Neutrophil (primary cell): ENCODE results near the gene LIN52.

Source experiments
- H3K27ac ChIP-seq: fragments of 200-600 bp; sonication (generic); 2 replicates; pipeline ENCODE4 v1.5.1; 2016; ENCODE audit warnings: mild to moderate bottlenecking, moderate library complexity
- H3K27me3 ChIP-seq: fragments of 200-600 bp; sonication (generic); 2 replicates; pipeline ENCODE4 v1.6.0; 2016; ENCODE audit warnings: mild to moderate bottlenecking
- H3K36me3 ChIP-seq: fragments of 200-600 bp; sonication (generic); 2 replicates; pipeline ENCODE4 v1.5.1; 2017
- H3K4me1 ChIP-seq, 2 experiments: fragments of 200-600 bp in 1 of 2; sonication (generic) in 1 of 2; 1 replicate in 1 of 2; 2 replicates in 1 of 2; pipeline versions ENCODE4 v1.5.1 to v1.6.1; 2013 to 2016; ENCODE audit warnings: low read depth in 1 of 2, low read length in 1 of 2, mild to moderate bottlenecking in 1 of 2, moderate library complexity in 1 of 2; ENCODE audit not compliant: control insufficient read depth in 1 of 2, insufficient read depth in 1 of 2
- H3K4me3 ChIP-seq, 2 experiments: fragments of 200-600 bp in 1 of 2; sonication (generic) in 1 of 2; 1 replicate in 1 of 2; 2 replicates in 1 of 2; pipeline ENCODE4 v1.5.1; 2013 to 2016; ENCODE audit warnings: low read depth in 1 of 2, low read length in 1 of 2, mild to moderate bottlenecking in 1 of 2, moderate library complexity in 1 of 2
- H3K9me3 ChIP-seq: fragments of 200-600 bp; sonication (generic); 2 replicates; pipeline ENCODE4 v1.5.1; 2016
- CTCF ChIP-seq: fragments of 200-600 bp; sonication (generic); IDR thresholded peaks from 2 replicates; pipeline ENCODE4 v1.5.1; 2016; ENCODE audit warnings: antibody characterized with exemption

LIN52 gene

GRCh38 chr14:74205882-74206281 is 121.1 kb downstream of the LIN52 start:
- H3K4me1 ChIP-seq = peaks cover 0 to 6% of the 10 kb centered on the region in 2 experiments
- no peak overlapping the region for H3K4me3 ChIP-seq
- H3K9me3 ChIP-seq = no peaks in the 10 kb centered on the region
- peaks cover 7% of the 10 kb centered on the region for H3K36me3 ChIP-seq
- TF ChIP-seq CTCF = no peak
- H3K27me3 ChIP-seq = peaks cover 33% of the 10 kb centered on the region
- H3K27ac ChIP-seq = no peak overlapping the region

GRCh38 chr14:74207943-74208342 is 123.2 kb downstream of the LIN52 start:
- Histone ChIP-seq H3K27ac (no peak overlapping the region), H3K4me3 (no peak overlapping the region), H3K9me3 (no peaks in the 10 kb centered on the region), H3K36me3 (peaks cover 7% of the 10 kb centered on the region), H3K27me3 (peaks cover 40% of the 10 kb centered on the region), H3K4me1 (peaks cover 0 to 3% of the 10 kb centered on the region in 2 experiments)
- TF ChIP-seq CTCF = no peak

- Histone ChIP-seq H3K27me3 (peaks cover 40% of the 10 kb centered on the region), H3K4me1 (no peaks in the 10 kb centered on the region)
- TF ChIP-seq CTCF = no peak
These were observed 123.9 kb downstream of the LIN52 start for GRCh38 chr14:74208642-74209041.

GRCh38 chr14:74211945-74212580 is 127.3 kb downstream of the LIN52 start:
- H3K4me1 ChIP-seq = no peaks in the 10 kb centered on the region
- no peak for TF ChIP-seq CTCF
- H3K4me3 ChIP-seq = no peak overlapping the region
- H3K27ac ChIP-seq = no peak overlapping the region
- no peaks in the 10 kb centered on the region for H3K9me3 ChIP-seq
- H3K27me3 ChIP-seq = peaks cover 64% of the 10 kb centered on the region
- H3K36me3 ChIP-seq = no peaks in the 10 kb centered on the region

More at GRCh38 chr14:74208642-74209041, 123.9 kb downstream of the LIN52 start:
- H3K27ac ChIP-seq = no peak overlapping the region
- H3K36me3 ChIP-seq = peaks cover 4% of the 10 kb centered on the region
- H3K4me3 ChIP-seq = no peak overlapping the region
- H3K9me3 ChIP-seq = no peaks in the 10 kb centered on the region

GRCh38 chr14:74213907-74214803 is 129.4 kb downstream of the LIN52 start:
- TF ChIP-seq CTCF = no peak
- Histone ChIP-seq H3K27ac (no peak overlapping the region), H3K4me1 (peaks cover 4 to 5% of the 10 kb centered on the region in 2 experiments), H3K36me3 (no peaks in the 10 kb centered on the region), H3K4me3 (no peak overlapping the region), H3K27me3 (peaks cover 69% of the 10 kb centered on the region), H3K9me3 (no peaks in the 10 kb centered on the region)
